Measurements from ENCODE around the gene TTC16. TPM values are rescaled to one million over a fixed set of nuclear protein-coding genes. Genes with fewer than 3 reads are reported as not detected.
A peak's percentile ranks its signal among the peaks of the same experiment; 100 is the strongest.

The TTC16 gene
- total RNA-seq, 4 donors from 2014 or later, result under 0.01 to 0.17 (median 0.11) TPM; not detected in 1

DNA sequence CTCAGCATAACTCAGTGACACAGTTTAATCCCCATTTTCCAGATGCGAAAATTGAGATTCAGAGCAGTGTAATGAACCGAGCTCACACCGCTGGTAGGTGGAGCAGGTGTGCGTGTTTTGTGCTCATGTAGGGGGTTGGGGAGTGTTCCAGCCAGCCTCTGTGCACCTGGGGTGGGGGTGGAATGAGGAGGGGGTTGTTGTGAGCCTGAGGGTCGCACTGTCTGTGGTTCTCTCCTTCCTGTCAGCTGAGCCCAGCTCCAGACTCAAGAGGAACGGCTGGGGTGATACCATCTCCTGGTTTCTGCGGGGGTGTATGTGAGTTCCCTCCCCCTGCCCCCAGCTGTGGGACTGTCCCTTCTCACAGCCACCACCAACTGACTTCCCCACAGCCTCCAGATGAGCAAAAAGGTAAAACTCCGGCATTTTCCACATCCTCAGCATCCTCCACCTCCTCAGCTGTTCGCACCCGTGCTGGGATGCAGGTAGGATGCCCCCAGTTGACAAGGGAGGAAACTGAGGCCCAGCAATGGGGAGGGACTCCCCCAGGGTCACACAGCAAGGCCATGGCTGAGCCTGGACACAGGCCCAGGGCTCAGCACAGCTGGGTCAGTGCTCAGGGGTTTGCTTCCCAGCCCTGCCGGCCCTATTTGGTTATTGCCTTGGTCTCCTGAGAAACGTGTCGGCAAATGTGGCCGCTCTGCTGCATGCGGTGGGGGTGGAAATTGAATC is 60.5 kb downstream of the TTC16 start:
- intact Hi-C loops (cut with DNase I), result no loop called here
- peaks cover 8 to 19% (median 17%) of the 10 kb centered on the region in 4 donors for H3K4me1 ChIP-seq
- H3K27me3 ChIP-seq, result no peaks in the 10 kb centered on the region
- H3K27ac ChIP-seq (replicated peaks in 1 of 4), result no peak overlapping the region
- no peak for DNase-seq (ENCODE audit: extremely low spot score)
- peak overlapping the region; percentile 12 to 33 (median 20) for H3K4me3 ChIP-seq
- H3K36me3 ChIP-seq, result no peaks in the 10 kb centered on the region
- 81% methylated on average over 15 of the region's 15 CpGs for WGBS
- H3K9me3 ChIP-seq, result no peaks in the 10 kb centered on the region
- TF ChIP-seq, protein P1, sequence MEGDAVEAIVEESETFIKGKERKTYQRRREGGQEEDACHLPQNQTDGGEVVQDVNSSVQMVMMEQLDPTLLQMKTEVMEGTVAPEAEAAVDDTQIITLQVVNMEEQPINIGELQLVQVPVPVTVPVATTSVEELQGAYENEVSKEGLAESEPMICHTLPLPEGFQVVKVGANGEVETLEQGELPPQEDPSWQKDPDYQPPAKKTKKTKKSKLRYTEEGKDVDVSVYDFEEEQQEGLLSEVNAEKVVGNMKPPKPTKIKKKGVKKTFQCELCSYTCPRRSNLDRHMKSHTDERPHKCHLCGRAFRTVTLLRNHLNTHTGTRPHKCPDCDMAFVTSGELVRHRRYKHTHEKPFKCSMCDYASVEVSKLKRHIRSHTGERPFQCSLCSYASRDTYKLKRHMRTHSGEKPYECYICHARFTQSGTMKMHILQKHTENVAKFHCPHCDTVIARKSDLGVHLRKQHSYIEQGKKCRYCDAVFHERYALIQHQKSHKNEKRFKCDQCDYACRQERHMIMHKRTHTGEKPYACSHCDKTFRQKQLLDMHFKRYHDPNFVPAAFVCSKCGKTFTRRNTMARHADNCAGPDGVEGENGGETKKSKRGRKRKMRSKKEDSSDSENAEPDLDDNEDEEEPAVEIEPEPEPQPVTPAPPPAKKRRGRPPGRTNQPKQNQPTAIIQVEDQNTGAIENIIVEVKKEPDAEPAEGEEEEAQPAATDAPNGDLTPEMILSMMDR (IDR thresholded peaks at IDR 0.05), result no peak
- TF ChIP-seq EP300 (IDR thresholded peaks at IDR 0.05) (no peak), POLR2AphosphoS5 (IDR thresholded peaks at IDR 0.05) (no peak), POLR2A (IDR thresholded peaks at IDR 0.05; ENCODE audit: low read depth) (no peak)

DNA sequence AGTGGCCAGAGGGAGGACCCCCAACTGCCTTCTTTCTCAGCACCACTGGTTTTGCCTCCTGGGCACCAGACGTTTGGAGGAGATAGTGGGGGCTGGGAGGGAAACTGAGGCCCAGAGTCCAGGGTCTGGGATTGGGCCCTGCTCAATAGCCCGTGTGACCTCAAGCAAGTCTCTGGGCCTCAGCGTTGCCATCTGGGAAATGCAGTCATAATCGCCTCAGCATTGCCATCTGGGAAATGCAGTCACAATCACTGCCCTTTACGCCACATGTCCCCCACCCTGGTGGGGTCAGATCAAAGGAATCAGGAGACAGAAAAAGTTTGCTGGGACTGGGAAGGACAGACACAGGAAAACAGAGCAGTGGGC is 61.0 kb downstream of the TTC16 start:
- no peaks in the 10 kb centered on the region for H3K36me3 ChIP-seq
- TF ChIP-seq EP300 (IDR thresholded peaks at IDR 0.05) (no peak), POLR2AphosphoS5 (IDR thresholded peaks at IDR 0.05) (no peak), POLR2A (IDR thresholded peaks at IDR 0.05; ENCODE audit: low read depth) (no peak)
- TF ChIP-seq, protein P1 (IDR thresholded peaks at IDR 0.05), result no peak
- H3K27me3 ChIP-seq, result no peaks in the 10 kb centered on the region
- intact Hi-C loops (cut with DNase I), result no loop called here
- no peak for DNase-seq (ENCODE audit: extremely low spot score)
- no peaks in the 10 kb centered on the region for H3K9me3 ChIP-seq
- H3K27ac ChIP-seq (replicated peaks in 1 of 4), result no peak overlapping the region
- H3K4me1 ChIP-seq, result peaks cover 8 to 17% (median 13%) of the 10 kb centered on the region in 4 donors
- peak overlapping the region; percentile 12 to 33 (median 20) for H3K4me3 ChIP-seq
- WGBS, result 82% methylated on average over 4 of the region's 5 CpGs

DNA sequence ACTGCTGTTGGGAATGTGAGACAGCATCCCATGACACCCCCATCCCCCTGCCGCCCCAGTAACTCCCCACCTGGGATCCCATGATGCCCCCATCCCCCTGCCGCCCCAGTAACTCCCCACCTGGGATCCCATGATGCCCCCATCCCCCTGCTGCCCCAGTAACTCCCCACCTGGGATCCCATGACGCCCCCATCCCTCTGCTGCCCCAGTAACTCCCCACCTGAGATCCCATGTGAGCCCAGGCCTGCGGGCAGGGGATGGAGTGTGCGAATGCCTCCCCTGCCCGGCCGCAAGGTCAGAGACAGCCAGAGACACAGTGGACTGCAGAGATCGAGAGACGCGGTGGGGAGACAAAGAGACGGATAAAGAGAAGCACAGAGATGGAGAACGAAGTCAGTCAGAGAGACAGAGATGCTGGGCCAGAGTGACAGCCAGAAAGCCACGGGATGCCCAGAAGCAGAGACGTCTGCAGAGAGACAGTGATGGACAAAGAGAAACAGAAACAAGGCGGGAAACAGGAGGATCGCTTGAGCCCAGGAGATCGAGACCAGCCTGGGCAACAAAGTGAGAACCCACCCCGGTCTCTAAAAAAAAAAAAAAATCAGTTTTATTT is 61.6 kb downstream of the TTC16 start:
- no peak for DNase-seq (ENCODE audit: extremely low spot score)
- peaks cover 8 to 17% (median 13%) of the 10 kb centered on the region in 4 donors for H3K4me1 ChIP-seq
- no peak for TF ChIP-seq EP300 (IDR thresholded peaks at IDR 0.05)
- no peak for TF ChIP-seq POLR2A (IDR thresholded peaks at IDR 0.05; ENCODE audit: low read depth)
- peak overlapping the region; percentile 12 to 33 (median 20) for H3K4me3 ChIP-seq
- WGBS, result 63% methylated on average over 18 of the region's 18 CpGs
- no peak overlapping the region for H3K27ac ChIP-seq (replicated peaks in 1 of 4)
- H3K27me3 ChIP-seq, result no peaks in the 10 kb centered on the region
- H3K9me3 ChIP-seq, result no peaks in the 10 kb centered on the region
- intact Hi-C loops (cut with DNase I), result no loop called here
- H3K36me3 ChIP-seq, result no peaks in the 10 kb centered on the region

DNA sequence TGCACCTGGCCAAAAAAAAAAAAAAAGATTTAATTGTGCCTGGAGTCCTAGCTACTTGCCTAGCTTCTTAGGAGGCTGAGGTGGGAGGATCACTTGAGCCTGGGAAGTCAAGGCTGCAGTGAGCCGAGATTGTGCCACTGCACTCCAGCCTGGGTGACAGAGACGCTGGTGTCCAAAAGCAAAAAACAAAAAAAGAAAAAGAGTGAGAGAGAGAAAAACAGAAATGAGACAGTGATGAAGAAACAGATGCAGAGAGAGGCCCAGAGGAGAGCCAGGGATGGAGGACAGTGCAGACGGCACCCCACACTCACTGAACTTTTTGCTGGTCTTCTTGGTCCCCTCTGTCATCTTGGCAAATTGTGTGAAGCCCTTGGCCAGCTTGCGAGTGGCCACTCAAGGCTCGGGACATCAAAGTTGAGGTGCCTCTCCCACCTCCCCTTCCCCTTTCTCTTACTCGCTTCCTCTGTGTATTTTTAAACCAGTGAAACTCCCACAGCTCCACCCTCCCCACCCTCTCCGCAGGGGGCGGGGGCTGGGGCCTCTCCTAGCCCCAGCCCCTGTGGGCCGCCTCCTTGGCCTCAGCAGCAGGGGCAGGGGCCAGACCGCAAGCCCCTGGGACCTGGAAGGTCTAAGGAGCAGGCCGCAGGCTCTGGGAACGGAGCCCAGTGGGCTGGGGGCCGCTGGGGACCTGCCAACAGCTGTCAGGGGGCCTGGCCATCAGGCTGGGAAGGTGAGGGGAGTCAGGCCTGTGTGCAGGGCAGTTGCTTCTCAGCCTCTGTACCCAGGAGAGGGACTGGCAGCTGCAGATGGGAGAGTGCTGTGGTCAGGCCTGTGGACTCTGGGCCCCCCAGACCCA is 62.6 kb downstream of the TTC16 start, which contains the start of gene SH2D3C:
Gene SH2D3C, minus strand, starts transcription at position 387 of the 856 bp plus-strand sequence. Its CDS starts 39 bp downstream, at position 348.
- 52% methylated on average over 12 of the region's 13 CpGs for WGBS
- Histone ChIP-seq H3K36me3 (no peaks in the 10 kb centered on the region), H3K4me1 (peaks cover 14 to 17% (median 15%) of the 10 kb centered on the region in 4 donors), H3K4me3 (peak within 1 kb of the TSS; percentile 11 to 33 (median 16)), H3K9me3 (no peaks in the 10 kb centered on the region), H3K27ac (replicated peaks in 1 of 4) (peak within 1 kb of the TSS; percentile 2 to 66 (median 52)), H3K27me3 (no peaks in the 10 kb centered on the region)
- DNase-seq (ENCODE audit: extremely low spot score), result no peak
- TF ChIP-seq, protein P1 (IDR thresholded peaks at IDR 0.05), result no peak
- no peak for TF ChIP-seq EP300 (IDR thresholded peaks at IDR 0.05)
- intact Hi-C loops (cut with DNase I), result no loop called here
